Jurkat, Clone E6-1 (cell line): ENCODE data around the gene MLANA.
A peak's percentile ranks its signal among the peaks of the same experiment; 100 is the strongest.

Experiments
- DNase-seq: peaks from one replicate; pipeline ENCODE4 v3.0.0-alpha.2; 2011; ENCODE audit warnings: low read depth, low spot score
- H3K4me3 ChIP-seq: 2 replicates; pipeline ENCODE4 v1.5.1; 2011; ENCODE audit warnings: mild to moderate bottlenecking, low read length, control low read depth, moderate library complexity

MLANA gene

GRCh38 chr9:5947912-5948311 is 57.2 kb downstream of the MLANA start:
- no peak for DNase-seq
- no peak overlapping the region for H3K4me3 ChIP-seq

GRCh38 chr9:5949103-5949699 is 58.5 kb downstream of the MLANA start:
- peak; percentile 28 for DNase-seq
- no peak overlapping the region for H3K4me3 ChIP-seq

GRCh38 chr9:5950261-5950660 is 59.6 kb downstream of the MLANA start:
- DNase-seq, result no peak
- H3K4me3 ChIP-seq, result no peak overlapping the region

- no peak for DNase-seq
Observed at GRCh38 chr9:5951686-5952211, 61.1 kb downstream of the MLANA start.

GRCh38 chr9:5953743-5954707 is 63.3 kb downstream of the MLANA start:
- DNase-seq, result no peak
- H3K4me3 ChIP-seq, result no peak overlapping the region

More at GRCh38 chr9:5951686-5952211, 61.1 kb downstream of the MLANA start:
- no peak overlapping the region for H3K4me3 ChIP-seq

GRCh38 chr9:5957166-5957565 is 66.5 kb downstream of the MLANA start:
- DNase-seq, result no peak
- no peak overlapping the region for H3K4me3 ChIP-seq

- DNase-seq, result no peak
- H3K4me3 ChIP-seq, result no peak overlapping the region
Observed at GRCh38 chr9:5958273-5958672, 67.6 kb downstream of the MLANA start.
